IPS DF 4.7 (cell line): ENCODE data around the gene TRMT112.
"Not testable (repeated sequence)": the region's sequence is repeated elsewhere in the genome, so short reads cannot be mapped to it uniquely, and the experiment has no call there.

ENCODE experiments used
- DNase-seq: peaks from one replicate; pipeline ENCODE4 v3.0.0-alpha.2; 2013; ENCODE audit warnings: low spot score; ENCODE audit errors: extremely low read depth

TRMT112 gene

DNA sequence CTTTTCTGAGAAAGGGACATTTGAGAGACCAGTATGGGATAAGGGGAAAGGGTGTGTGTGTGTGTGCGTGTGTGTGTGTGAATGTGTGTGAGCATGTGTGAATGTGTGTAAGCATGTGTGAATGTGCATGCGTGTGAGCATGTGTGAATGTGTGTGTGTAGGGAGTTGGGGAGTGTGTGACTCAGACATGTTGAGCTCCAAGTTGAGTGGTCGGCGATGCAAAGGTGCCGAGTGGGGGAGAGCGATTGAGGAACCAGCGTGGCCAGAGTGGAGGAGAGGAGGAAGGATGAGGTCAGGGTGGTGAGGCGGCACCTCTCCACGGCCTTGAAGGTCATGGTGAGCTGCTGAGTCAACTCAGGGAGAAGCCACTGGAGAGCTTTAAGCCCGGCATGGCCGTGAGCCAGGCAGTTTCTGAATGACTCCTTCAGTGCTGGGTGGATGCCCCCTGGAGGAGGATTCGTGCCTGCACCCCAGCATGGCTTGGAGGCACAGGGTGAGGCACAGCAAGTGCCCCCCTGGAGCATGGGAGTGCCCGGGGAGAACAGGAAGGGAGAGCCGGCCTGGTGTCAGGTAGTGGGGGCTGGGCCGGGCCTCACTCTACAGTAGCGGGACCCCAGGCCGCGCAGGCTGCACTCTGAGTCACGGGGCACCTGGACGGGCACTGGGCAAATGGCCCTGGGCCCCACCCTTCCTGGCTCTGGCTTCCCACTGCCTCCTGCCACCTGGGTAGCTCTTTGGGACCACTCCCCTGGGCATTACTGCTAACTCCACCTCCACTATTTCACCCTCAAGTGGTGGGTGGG lies 14.4 kb upstream of the TRMT112 start:
- DNase-seq: no peak

DNA sequence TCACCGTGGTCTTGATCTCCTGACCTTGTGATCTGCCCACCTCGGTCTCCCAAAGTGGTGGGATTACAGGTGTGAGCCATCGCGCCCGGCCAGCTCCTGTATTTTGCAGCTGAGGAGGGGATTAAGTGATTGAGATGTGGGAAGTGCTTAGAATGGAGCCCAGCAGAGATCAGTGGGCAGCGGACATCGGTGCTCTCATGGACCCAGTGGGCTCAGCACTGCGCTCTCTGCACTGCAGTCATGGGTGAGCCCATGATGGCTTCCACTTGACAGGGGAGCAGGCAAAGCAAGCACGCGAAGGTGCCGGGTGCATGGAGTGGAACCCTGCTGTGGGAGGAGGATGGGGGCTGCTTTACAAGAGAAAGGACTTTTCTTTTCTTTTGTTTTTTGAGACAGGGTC lies 13.5 kb upstream of the TRMT112 start:
- no peak for DNase-seq

DNA sequence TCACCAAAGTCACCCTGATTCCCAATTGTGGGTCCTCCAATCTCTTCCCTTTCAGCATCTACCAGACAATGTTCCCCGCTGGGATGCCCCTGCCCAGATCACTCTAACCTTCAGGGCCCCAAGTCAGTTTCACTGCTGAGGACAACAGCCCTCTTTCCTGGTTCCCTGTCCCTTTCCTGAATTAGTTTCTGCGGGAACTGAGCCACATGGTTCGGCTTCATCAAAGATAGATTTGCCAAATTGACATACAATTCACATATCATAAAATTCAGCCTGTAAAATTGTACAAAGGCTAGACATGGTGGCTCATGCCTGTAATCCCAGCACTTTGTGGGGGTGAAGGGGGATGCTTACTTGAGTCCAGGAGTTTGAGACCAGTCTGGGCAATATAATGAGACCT lies 10.6 kb upstream of the TRMT112 start:
- no peak for DNase-seq

DNA sequence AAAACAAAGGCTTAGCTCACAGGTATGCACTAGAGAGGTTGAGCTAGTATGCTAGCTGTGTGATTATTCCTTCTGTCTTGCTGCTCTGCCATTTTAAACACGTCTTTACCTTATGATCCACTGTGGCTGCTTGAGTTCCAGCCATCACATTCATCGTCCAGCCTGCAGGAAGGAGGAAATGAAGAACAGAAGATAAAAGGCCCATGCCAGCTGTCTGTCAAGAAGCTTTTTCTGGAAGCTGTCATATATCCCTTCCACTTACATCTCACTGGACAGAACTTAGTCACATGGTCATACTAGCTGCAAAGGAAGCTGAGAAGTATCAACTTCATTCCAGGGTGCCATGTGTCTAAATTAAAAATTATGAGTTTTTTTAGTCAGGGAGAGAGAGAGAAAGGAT lies 10.0 kb upstream of the TRMT112 start:
- DNase-seq: no peak

DNA sequence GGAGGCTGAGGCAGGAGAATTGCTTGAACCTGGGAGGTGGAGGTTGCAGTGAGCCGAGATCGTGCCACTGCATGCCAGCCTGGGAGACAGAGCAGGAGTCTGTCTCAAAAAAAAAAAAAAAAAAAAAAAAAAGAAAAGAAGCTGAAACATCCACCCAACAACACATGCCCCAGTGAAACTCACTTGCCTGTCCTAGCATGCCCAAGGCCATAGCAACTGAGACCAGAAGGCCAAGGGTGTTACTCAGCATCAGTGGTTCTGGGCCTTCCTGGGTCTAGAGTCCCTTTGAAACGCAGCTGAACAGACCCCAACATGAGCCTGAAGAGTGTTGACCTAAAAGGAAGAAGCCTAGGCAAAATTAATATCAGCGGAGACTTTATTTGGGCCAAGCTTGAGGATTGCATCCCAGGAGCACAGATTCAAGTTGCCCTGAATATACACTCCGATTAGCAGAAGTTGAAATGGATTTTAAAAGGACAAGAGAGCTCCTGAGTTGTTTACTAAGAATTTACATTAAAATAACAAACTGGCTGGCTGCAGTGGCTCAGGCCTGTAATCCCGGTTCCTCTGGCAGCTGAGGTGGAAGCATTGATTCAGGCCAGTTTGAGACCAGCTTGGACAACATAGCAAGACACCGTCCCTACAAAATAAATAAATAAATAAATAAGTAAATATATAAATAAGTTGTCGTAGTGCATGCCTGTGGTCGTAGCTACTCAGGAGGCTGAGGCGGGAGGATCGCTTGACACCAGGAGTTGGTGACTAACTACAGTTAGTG lies 7.5 kb upstream of the TRMT112 start:
- DNase-seq: no peak

DNA sequence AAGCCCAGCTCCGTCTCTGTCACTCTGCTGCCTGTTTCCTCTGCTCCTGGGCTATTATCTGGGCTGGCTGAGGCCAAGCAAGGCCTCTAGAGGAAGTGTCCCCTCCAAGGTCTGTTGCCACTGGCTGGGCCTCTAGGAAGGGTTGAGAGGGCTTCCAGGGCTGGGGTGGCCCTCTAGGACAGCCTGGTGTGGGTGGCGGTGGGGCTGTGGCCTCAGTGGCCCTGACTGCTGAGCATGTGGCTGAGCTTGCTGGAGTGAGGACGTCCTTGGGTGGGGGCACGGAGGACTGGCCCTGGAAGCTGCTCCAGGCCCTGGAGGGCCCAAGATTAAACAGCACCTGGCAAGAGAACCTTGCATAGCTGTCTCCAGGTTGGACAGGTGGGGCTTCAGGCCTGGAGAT lies 6.6 kb upstream of the TRMT112 start:
- DNase-seq: not testable (repeated sequence)

DNA sequence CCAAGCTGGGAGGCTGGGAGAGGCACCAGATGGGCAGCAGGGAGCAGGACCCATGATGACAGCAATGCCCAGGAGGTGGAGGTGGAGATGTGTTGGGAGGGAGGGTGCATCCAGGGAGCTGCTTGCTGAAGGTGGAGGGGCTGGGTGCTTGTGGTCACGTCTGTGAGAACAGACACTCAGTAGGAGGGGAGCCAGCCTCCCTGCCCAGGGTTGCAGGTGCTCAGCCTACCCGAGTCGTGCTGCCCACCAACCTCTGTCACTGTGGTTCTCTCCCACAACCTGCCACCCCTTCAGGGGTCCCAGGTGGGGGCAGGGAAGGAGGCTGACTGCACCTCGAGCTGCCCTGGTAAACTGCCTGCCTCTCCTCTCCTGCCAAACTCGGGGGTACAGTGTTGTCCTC lies 6.0 kb upstream of the TRMT112 start:
- DNase-seq: no peak

DNA sequence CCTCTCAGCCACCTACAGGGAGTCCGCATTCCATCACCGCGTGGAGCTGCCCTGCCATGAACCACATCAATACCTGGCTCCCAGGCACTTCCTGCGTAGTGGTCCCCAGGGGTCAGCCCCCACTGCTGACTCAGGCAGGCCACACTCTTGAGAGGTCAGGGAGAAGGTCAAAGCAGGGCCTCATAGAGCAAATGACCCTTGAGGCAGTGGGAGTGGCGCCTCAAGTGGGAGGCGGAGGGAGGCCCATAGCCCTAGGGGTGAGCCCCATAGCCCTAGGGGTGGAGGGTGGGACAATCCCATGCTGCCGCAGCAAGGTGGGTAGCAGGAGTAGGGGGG lies 5.5 kb upstream of the TRMT112 start:
- DNase-seq: no peak

DNA sequence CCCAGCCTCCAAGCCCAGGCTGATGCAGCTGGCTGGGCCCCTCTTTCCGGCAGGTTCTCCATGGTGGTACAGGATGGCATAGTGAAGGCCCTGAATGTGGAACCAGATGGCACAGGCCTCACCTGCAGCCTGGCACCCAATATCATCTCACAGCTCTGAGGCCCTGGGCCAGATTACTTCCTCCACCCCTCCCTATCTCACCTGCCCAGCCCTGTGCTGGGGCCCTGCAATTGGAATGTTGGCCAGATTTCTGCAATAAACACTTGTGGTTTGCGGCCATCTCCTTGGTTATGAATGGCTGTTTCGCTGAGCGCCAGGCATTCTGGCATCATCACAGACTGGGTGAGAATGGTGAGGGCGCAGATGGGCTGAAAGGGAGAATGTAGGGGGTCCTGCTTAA lies 4.2 kb upstream of the TRMT112 start:
- no peak for DNase-seq

DNA sequence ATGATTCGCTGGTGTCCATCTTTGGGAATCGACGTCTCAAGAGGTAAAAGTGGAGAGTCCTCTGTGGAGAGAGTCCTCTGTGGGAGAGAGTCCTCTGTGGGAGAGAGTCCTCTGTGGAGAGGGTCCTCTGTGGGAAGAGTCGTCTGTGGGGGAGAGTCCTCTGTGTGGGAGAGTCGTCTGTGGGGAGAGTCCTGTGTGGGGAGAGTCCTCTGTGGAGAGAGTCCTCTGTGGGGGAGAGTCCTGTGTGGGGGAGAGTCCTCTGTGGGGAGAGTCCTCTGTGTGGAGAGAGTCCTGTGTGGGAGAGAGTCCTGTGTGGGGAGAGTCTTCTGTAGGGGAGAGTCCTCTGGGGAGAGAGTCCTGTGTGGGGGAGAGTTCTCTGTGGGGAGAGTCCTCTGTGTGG lies 3.7 kb upstream of the TRMT112 start:
- DNase-seq: no peak

DNA sequence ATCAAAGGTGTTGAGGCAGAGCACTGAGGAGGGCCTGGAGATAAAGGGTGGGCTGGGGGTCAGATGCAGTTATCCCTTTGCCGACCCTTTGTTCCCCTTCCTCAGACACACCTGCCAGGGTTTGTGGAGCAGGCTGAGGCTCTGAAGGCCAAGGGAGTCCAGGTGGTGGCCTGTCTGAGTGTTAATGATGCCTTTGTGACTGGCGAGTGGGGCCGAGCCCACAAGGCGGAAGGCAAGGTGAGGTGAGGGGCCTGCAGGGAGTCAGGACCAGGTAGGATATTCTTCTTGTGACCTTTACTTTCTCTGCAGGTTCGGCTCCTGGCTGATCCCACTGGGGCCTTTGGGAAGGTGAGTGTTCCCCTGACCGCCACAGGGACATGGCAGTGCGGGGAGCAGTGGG lies 3.2 kb upstream of the TRMT112 start:
- no peak for DNase-seq

DNA sequence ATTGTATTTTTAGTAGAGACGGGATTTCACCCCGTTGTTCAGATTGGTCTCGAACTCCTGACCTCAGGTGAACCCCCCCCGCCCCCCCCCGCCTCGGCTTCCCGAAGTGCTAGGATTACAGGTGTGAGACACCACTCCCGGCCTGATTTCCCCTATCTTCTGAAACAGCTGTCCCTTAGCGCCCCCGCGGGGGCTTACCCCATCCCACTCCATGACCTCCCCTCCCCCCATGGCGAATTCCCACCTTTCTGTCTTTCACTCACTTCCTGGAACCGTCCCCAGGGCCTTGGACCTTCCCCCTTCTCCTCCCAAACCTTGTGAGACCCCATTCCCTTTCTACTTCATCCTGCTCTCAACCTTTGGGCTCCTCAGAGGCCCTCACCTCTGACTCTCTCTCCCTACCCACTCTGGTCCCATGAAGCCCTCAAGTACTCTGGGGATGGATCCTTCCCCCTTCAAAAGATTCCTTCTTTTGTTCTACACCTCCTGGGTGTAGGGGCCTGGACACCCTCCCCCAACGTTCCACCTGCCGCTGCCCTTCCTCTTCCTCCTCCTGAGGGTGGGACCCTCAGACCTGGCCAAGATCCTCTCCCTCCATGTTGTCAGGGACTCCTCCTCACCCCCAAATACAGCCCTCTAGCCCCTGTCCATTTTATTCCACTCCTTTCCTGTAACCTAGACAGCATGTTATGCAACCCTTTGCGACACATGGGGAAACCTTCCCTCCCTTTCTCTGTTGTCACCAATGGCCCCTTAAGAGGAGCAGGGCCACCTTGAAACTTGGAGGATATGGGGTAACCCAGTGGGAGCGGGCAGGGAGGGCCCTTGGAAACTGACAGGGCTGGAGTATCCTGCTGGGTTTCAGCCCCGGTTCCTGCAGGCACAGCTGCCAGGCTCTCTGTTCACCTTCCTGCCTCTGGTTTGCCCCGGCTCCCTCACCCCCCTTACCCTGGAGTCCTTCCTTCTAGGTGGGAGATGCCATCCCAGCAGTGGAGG lies 1.7 kb upstream of the TRMT112 start:
- no peak for DNase-seq

DNA sequence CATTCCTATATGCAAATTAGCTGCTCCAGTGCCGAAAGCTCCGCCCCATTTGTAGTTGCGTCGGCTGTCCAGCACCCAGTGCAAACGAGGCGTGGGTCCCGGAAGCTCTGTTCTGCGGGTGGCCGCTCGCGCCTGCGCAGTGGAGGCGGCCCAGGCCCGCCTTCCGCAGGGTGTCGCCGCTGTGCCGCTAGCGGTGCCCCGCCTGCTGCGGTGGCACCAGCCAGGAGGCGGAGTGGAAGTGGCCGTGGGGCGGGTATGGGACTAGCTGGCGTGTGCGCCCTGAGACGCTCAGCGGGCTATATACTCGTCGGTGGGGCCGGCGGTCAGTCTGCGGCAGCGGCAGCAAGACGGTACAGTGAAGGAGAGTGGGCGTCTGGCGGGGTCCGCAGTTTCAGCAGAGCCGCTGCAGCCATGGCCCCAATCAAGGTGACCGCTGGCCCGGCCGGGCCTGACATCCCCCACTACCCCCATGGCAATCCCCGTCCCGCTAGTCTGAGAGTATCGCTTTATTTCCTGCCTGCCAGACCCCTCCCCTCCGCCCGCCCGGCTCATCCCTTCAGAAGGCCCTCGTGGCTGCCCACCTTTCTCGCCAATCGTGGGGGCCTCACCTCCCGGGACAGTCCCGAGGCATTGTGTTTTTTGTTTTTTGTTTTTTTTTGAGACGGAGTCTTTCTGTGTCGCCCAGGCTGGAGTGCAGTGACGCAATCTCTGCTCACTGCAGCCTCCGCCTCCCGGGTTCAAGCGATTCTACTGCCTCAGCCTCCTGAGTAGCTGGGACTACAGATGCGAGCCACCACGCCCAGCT lies 804 bp upstream of the TRMT112 start, which contains the start of gene PRDX5:
Gene PRDX5, plus strand, starts transcription at position 161 of the 805 bp plus-strand sequence. Its CDS starts 95 bp downstream, at position 256.
- no peak for DNase-seq

DNA sequence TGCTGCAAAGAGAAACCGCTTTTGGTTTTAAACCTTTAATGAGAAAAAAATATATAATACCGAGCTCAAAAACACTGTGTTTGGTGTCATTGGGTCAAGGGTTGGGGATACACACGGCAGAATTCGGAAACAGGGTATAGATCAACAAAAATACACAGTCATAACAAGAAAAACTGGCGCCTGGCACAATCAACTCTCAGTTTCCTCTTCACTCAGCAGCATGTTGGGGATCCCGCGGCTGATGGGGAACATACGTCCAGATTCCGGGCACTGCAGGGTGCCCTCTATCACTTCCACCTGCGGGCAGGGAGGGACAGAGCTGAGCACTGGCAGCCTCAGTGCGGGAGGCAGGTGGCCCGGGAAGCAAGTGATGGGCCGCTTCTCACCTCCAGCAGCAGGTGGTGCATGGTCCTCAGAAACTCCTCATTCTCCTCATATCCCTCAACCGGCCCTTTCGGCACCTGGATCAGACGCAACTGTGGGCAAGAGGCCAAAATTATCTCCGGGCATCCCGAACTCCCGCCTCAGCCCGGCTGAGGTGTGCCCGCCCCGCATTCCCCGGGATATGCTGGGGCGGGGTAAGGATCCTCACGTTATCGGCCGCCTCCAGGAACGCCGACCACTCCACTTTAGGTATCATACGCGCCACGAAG lies 561 bp downstream of the TRMT112 start:
- no peak for DNase-seq

DNA sequence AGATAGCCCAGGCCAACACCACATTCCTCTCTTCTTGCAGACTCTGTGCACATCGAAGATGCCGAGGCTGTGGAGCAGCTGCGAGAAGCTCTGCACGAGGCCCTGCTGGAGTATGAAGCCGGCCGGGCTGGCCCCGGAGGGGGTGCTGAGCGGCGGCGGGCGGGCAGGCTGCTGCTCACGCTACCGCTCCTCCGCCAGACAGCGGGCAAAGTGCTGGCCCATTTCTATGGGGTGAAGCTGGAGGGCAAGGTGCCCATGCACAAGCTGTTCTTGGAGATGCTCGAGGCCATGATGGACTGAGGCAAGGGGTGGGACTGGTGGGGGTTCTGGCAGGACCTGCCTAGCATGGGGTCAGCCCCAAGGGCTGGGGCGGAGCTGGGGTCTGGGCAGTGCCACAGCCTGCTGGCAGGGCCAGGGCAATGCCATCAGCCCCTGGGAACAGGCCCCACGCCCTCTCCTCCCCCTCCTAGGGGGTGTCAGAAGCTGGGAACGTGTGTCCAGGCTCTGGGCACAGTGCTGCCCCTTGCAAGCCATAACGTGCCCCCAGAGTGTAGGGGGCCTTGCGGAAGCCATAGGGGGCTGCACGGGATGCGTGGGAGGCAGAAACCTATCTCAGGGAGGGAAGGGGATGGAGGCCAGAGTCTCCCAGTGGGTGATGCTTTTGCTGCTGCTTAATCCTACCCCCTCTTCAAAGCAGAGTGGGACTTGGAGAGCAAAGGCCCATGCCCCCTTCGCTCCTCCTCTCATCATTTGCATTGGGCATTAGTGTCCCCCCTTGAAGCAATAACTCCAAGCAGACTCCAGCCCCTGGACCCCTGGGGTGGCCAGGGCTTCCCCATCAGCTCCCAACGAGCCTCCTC lies 1.5 kb downstream of the TRMT112 start:
- not testable (repeated sequence) for DNase-seq

DNA sequence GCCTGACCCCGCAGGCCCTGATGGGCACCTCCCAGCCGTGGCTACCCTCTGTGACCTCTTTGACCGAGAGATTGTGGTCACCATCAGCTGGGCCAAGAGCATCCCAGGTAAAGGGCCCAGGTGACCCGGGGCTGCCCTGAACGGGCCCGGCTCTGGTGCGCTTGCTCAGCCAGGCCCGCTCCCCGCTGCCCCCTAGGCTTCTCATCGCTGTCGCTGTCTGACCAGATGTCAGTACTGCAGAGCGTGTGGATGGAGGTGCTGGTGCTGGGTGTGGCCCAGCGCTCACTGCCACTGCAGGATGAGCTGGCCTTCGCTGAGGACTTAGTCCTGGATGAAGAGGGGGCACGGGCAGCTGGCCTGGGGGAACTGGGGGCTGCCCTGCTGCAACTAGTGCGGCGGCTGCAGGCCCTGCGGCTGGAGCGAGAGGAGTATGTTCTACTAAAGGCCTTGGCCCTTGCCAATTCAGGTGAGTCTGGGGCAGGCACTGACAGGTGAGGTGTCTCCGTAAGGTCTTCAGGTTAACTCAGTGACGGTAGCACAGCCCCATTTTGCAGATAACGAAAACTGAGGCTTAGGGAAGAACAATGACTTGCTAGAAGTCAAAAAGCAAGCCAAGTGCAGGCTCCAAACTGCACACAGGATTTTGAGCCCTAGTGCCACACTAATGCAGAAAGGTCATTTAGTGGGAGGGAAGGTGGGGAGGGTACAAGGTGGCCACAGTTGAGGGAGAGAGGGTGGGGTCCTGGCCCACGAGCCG lies 2.4 kb downstream of the TRMT112 start:
- DNase-seq: no peak

DNA sequence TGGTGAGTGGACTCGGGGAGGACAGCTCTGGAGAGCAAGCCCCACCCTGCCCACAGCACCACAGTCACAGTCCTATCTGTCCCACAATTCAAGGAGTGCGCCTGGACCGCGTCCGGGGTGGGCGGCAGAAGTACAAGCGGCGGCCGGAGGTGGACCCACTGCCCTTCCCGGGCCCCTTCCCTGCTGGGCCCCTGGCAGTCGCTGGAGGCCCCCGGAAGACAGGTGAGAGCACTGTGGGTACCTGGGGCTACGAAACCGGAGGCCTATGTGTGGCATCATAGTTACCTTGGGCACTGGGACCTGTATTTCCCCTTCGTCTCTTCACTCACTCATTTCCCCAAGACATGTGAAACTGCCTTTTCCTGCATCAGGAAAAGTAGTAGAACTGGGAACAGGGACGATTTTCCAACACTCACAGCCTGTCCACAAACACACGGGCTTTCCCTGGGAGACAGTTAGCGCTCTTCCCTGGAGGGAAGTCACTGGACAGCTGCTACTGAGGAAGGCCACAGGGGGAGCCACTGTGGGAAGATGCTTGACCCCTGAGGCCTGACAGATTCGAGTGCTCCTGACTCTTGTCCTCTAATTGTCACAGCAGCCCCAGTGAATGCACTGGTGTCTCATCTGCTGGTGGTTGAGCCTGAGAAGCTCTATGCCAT lies 3.1 kb downstream of the TRMT112 start:
- DNase-seq: no peak

DNA sequence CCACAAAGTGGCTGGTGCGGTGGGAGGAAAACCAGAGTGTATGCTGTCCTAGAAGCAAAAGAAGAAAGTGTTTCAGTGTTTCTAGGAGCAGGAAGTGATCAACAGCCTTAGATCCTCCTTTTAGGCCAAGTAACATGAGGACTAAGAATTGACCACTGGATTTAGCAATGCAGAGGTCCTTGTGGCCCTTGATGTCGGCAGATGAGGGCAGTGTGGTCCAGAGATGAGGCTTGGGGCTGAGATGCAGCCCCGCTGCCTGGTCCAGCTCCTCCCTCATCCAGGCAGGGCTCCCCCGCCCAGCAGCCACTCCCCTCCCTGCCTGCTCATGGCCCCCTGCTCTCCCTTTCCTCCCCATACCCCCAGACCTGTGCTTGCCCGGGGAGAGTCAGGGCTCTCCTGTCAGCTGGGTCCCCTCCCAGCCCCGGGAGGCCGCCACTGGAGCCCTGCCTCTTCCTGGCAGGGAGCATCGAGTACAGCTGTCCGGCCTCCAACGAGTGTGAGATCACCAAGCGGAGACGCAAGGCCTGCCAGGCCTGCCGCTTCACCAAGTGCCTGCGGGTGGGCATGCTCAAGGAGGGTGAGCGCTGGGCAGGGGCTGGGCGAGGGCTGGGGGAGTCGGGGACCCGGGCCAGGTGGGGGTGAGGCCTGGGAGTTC lies 3.7 kb downstream of the TRMT112 start:
- no peak for DNase-seq
